ENCODE measurements around the gene CLGN. TPM values are rescaled to one million over a fixed set of nuclear protein-coding genes. Genes with fewer than 3 reads are reported as not detected.

Gene CLGN
- total and polyA plus RNA-seq, 9 donors = 0.12 to 6.4 (median 0.82) TPM

DNA sequence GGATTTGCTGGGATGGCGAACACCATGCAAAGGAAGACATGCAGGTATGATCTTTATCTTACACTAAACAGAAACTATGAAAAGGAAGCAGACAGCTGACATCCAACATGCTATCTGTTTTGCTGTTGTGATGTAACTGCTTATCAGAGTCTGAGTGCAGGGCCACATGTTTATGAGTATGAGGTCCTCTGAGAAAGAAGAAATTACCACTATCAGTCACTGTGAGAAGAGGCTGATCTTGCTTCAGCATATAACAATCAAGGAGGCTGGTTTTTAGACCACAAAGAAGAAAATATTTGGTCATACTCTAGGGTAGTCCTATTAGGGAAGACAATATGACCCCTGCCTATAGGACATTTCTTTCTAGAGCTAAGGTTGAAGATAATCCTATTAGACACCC, 18.5 kb downstream of the CLGN start:
- H3K27me3 ChIP-seq = no peaks in the 10 kb centered on the region
- intact Hi-C loops (cut with DNase I) = no loop called here
- no peaks in the 10 kb centered on the region for H3K4me1 ChIP-seq (ENCODE audit: insufficient read depth)
- no peak for DNase-seq
- TF ChIP-seq EP300 (IDR thresholded peaks at IDR 0.05) (no peak), POLR2A (IDR thresholded peaks at IDR 0.05) (no peak)
- TF ChIP-seq, protein P1, sequence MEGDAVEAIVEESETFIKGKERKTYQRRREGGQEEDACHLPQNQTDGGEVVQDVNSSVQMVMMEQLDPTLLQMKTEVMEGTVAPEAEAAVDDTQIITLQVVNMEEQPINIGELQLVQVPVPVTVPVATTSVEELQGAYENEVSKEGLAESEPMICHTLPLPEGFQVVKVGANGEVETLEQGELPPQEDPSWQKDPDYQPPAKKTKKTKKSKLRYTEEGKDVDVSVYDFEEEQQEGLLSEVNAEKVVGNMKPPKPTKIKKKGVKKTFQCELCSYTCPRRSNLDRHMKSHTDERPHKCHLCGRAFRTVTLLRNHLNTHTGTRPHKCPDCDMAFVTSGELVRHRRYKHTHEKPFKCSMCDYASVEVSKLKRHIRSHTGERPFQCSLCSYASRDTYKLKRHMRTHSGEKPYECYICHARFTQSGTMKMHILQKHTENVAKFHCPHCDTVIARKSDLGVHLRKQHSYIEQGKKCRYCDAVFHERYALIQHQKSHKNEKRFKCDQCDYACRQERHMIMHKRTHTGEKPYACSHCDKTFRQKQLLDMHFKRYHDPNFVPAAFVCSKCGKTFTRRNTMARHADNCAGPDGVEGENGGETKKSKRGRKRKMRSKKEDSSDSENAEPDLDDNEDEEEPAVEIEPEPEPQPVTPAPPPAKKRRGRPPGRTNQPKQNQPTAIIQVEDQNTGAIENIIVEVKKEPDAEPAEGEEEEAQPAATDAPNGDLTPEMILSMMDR (IDR thresholded peaks at IDR 0.05) = no peak
- no peaks in the 10 kb centered on the region for H3K36me3 ChIP-seq
- H3K4me3 ChIP-seq = no peak overlapping the region
- 91 to 94% (median 92%) methylated on average over 1 of the region's 1 CpG for WGBS, 3 donors
- no peaks in the 10 kb centered on the region for H3K9me3 ChIP-seq
- H3K27ac ChIP-seq = no peak overlapping the region

DNA sequence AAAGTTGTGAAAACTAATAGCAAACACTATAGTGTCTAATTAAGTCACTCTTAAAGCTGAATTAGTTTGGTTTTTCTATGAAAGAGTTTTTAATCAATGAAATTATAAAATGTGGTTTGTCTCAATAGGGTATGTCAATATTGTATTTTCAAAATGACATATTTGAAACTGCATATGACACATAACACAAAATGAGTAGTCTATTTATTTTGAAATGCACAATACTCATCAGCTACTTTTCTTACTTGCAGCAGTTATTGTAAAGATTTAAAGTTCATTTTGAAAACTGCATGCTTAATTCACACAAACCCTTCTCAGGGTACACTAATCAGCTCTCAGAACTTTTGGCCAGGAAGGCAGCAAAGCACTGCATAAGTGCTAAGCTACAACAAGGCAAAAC, 21.2 kb downstream of the CLGN start:
- intact Hi-C loops (cut with DNase I) = no loop called here
- DNase-seq = no peak
- Histone ChIP-seq H3K27ac (no peak overlapping the region), H3K9me3 (no peaks in the 10 kb centered on the region), H3K27me3 (no peaks in the 10 kb centered on the region), H3K4me1 (ENCODE audit: insufficient read depth) (no peaks in the 10 kb centered on the region), H3K36me3 (no peaks in the 10 kb centered on the region), H3K4me3 (no peak overlapping the region)
- TF ChIP-seq EP300 (IDR thresholded peaks at IDR 0.05) (no peak), POLR2A (IDR thresholded peaks at IDR 0.05) (no peak)
- TF ChIP-seq, protein P1 (IDR thresholded peaks at IDR 0.05) = no peak

DNA sequence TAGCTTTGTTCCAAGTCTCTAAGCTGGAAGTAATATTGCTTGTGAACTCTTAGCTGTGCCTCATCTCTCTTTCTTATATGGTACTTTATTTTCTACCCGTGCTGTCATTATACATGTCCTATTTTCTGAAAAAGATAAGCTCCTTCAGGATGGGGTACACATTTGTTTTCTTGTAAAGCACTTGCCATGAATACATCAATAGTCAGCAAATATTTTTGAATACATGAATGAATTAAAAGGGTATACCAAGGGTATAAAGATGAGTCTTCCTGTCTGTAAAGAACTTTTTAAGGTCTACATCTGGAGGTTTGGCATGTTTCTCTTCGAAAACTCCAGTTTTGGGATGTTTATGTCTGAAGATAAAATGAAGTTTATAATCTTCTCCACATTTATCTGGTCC, 27.3 kb downstream of the CLGN start:
- Histone ChIP-seq H3K9me3 (no peaks in the 10 kb centered on the region), H3K4me3 (no peak overlapping the region), H3K27me3 (no peaks in the 10 kb centered on the region), H3K4me1 (ENCODE audit: insufficient read depth) (no peaks in the 10 kb centered on the region), H3K36me3 (no peaks in the 10 kb centered on the region), H3K27ac (no peak overlapping the region)
- no peak for DNase-seq
- TF ChIP-seq POLR2A (IDR thresholded peaks at IDR 0.05) = no peak
- TF ChIP-seq, protein P1 (IDR thresholded peaks at IDR 0.05) = no peak
- TF ChIP-seq EP300 (IDR thresholded peaks at IDR 0.05) = no peak
- WGBS, 3 donors = 36 to 40% (median 39%) methylated on average over 2 of the region's 2 CpGs
- intact Hi-C loops (cut with DNase I) = no loop called here

DNA sequence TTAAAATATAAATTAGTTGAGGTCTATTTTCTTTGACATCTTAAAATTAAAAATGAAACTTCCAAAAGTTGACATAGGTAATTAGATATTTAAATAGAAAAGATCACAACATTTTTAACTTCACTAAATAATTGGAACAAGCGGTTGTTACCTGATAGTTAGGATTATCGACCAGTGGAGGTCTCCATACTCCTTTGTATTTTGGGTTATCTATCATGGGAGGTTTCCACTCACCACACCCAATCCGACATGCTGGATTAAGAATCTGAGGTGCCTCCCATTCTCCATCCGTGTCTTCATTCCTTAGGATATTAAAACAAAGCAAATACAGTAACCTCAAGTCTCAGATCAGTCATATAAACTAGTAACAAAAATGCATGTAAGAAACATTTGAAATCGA, 31.8 kb downstream of the CLGN start:
- DNase-seq = no peak
- TF ChIP-seq, protein P1 (IDR thresholded peaks at IDR 0.05) = no peak
- TF ChIP-seq EP300 (IDR thresholded peaks at IDR 0.05) (no peak), POLR2A (IDR thresholded peaks at IDR 0.05) (no peak)
- H3K27ac ChIP-seq = no peak overlapping the region
- H3K9me3 ChIP-seq = no peaks in the 10 kb centered on the region
- WGBS, 3 donors = 60 to 69% (median 69%) methylated on average over 5 of the region's 5 CpGs
- no peaks in the 10 kb centered on the region for H3K36me3 ChIP-seq
- H3K4me1 ChIP-seq (ENCODE audit: insufficient read depth) = no peaks in the 10 kb centered on the region
- H3K27me3 ChIP-seq = no peaks in the 10 kb centered on the region
- intact Hi-C loops (cut with DNase I) = no loop called here
- H3K4me3 ChIP-seq = no peak overlapping the region

DNA sequence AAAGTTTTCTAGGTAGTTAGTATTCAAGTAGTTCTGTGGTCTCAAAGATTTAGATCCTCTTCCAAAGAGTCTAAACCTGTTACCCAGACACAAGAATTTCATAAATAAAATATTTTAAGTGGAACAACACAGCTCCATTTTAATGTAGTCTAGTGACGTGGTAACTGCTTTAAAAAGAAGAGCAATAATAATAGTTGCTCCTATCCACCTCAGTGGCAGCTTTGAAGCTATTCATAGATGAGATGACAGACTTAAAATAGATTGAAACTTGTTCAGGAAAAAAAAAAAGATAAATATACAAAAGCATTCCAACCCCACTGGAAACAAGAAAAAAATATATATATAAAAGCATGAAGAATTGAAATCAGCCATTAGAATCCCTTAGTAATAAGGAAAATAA, 39.4 kb downstream of the CLGN start:
- Histone ChIP-seq H3K27me3 (no peaks in the 10 kb centered on the region), H3K4me3 (no peak overlapping the region), H3K27ac (no peak overlapping the region), H3K4me1 (ENCODE audit: insufficient read depth) (no peaks in the 10 kb centered on the region), H3K9me3 (no peaks in the 10 kb centered on the region), H3K36me3 (no peaks in the 10 kb centered on the region)
- WGBS, 3 donors = 75 to 81% (median 79%) methylated on average over 1 of the region's 1 CpG
- intact Hi-C loops (cut with DNase I) = no loop called here
- DNase-seq = no peak
- TF ChIP-seq EP300 (IDR thresholded peaks at IDR 0.05) (no peak), POLR2A (IDR thresholded peaks at IDR 0.05) (no peak)
- TF ChIP-seq, protein P1 (IDR thresholded peaks at IDR 0.05) = no peak
